Coronary artery (tissue), 2 donors: ENCODE measurements around the gene TTC38.

Source experiments
- DNase-seq: peaks from one replicate; pipeline ENCODE4 v3.0.0-alpha.2; 2017; ENCODE audit warnings: low spot score
- H3K27ac ChIP-seq, 2 donors: fragments of 200-600 bp; sonication (generic); one replicate each; pipeline ENCODE4 v1.5.1; 2016 to 2019
- H3K4me3 ChIP-seq: fragments of 200-600 bp; sonication (generic); 2 replicates; pipeline ENCODE4 v1.5.1; 2016; ENCODE audit warnings: mild to moderate bottlenecking, moderate library complexity
- TF ChIP-seq, protein P1 (sequence below): fragments of 200-600 bp; sonication (generic); IDR thresholded peaks from one replicate; pipeline ENCODE4 v1.5.1; 2019; ENCODE audit warnings: antibody characterized with exemption

Gene TTC38

DNA sequence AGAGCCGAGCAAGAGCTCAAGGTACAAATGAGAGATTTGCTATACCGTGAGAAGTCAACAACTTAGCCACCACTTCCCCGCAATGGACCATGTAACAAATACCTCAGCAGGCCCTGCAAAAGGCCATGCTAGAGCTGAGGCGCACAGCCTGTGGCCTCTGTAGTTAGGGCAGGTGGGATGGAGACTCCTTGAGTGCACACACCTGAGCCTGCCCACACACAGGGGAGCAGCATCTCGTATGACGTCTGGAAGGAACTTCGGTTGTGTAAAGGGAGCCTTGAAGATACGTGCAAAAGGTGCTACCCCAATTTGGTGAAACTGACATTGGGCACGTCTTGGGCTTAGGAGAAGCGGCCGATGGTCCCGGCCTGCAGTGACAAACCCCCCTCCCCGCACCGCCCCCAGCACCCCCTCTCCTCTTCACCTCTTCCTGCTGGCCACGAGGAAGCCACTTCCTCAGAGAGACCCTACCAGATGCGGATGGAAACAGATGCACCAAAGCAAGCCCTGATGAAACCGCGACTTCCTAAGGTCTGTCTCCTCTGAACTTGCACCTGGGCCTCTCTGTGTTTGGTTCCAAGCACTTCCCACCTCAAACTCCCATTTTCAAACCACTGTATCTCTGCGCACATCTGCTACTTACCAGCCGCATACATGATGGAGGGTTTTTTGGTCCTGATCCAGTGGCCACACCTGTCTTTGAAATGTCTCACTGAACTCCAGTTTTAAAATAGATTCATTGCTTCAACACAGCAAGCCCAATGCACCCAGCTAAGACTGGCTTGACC is 28.4 kb upstream of the TTC38 start:
- Histone ChIP-seq H3K4me3 (no peak overlapping the region), H3K27ac (no peak overlapping the region)
- no peak for DNase-seq
- TF ChIP-seq, protein P1, sequence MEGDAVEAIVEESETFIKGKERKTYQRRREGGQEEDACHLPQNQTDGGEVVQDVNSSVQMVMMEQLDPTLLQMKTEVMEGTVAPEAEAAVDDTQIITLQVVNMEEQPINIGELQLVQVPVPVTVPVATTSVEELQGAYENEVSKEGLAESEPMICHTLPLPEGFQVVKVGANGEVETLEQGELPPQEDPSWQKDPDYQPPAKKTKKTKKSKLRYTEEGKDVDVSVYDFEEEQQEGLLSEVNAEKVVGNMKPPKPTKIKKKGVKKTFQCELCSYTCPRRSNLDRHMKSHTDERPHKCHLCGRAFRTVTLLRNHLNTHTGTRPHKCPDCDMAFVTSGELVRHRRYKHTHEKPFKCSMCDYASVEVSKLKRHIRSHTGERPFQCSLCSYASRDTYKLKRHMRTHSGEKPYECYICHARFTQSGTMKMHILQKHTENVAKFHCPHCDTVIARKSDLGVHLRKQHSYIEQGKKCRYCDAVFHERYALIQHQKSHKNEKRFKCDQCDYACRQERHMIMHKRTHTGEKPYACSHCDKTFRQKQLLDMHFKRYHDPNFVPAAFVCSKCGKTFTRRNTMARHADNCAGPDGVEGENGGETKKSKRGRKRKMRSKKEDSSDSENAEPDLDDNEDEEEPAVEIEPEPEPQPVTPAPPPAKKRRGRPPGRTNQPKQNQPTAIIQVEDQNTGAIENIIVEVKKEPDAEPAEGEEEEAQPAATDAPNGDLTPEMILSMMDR: no peak

DNA sequence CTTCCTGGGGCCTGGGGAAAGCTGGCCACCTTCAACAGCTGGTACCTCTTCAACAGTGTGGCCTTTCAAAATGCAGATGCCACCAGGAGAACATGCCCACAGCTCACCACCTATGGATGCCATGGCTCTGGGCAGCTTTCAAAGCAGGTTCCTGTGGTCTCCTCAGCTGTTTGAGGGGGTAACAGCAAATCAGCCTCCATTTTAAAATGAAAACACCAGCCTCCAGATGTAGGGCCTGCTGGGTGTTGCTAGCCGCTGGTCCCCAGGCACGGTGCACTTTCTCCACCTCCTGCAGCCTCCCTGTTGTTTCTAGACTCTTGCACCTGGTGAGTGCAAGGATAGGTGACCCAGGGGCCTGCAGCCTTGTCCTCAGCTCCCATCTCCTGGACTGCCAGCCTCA is 27.7 kb upstream of the TTC38 start:
- no peak overlapping the region for H3K4me3 ChIP-seq
- no peak for DNase-seq
- H3K27ac ChIP-seq: no peak overlapping the region
- TF ChIP-seq, protein P1: no peak

- H3K27ac ChIP-seq: no peak overlapping the region
- TF ChIP-seq, protein P1: no peak
- no peak overlapping the region for H3K4me3 ChIP-seq
- DNase-seq: no peak
These were observed 27.3 kb upstream of the TTC38 start for GRCh38 chr22:46240506-46240905.

DNA sequence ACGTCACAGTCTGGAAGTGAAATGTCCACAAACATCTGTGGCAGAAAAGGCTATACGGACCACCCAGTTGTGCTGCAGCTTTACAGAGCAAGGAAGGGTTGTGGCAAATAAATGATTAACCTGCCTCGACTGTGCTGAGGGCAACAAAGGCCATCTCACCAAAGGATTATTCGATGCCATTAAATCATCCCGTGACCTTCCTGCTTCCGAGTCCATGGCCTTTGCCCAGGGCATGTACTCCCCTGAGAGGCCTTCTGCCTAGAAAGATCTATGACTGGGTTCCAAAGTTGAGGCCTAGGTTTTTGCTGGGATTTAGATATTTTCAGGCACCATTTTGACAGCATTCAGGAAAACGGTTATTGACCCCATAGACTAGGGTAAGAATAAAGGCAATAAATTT is 26.9 kb upstream of the TTC38 start:
- no peak overlapping the region for H3K27ac ChIP-seq
- no peak for DNase-seq
- H3K4me3 ChIP-seq: no peak overlapping the region
- TF ChIP-seq, protein P1: no peak

DNA sequence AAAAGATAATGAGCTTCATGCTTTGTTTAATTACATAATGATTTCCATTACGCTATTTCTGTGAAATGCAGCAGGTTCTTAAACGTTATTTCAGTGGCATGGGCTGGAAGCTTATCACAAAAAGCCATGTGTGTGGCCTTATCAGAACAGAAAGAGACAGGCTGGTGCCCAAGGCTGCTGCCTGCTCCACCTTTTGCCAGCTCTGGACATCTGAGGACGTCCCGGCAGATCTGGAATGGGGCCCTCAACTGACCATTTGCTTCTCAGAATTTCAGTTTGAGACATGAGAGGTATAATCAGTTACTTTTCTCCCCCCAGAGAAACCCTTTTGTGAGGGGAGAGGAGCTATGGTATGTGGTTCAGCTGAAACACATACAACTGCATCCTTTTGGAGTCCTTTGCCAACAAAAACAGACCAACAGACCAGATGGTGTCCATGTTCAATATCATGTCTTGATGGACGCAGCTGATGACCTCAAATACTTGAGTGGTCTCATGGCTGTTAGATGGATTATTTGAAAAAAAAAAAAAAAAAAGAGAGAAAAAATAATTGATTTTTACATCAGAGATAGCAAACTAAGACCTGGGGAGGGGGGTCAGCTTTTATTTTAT is 26.3 kb upstream of the TTC38 start:
- DNase-seq: no peak
- Histone ChIP-seq H3K4me3 (no peak overlapping the region), H3K27ac (no peak overlapping the region)
- TF ChIP-seq, protein P1: no peak

GRCh38 chr22:46242076-46242475 is 25.7 kb upstream of the TTC38 start:
- DNase-seq: no peak
- Histone ChIP-seq H3K27ac (no peak overlapping the region), H3K4me3 (no peak overlapping the region)
- TF ChIP-seq, protein P1: no peak

GRCh38 chr22:46244771-46245170 is 23.0 kb upstream of the TTC38 start:
- Histone ChIP-seq H3K4me3 (no peak overlapping the region), H3K27ac (no peak overlapping the region)
- DNase-seq: no peak
- TF ChIP-seq, protein P1: no peak
